Neutrophil (primary cell): ENCODE data around the gene TRIP4.

ENCODE experiments used
- H3K27ac ChIP-seq: fragments of 200-600 bp; sonication (generic); 2 replicates; pipeline ENCODE4 v1.5.1; 2016; ENCODE audit warnings: mild to moderate bottlenecking, moderate library complexity
- H3K27me3 ChIP-seq: fragments of 200-600 bp; sonication (generic); 2 replicates; pipeline ENCODE4 v1.6.0; 2016; ENCODE audit warnings: mild to moderate bottlenecking
- H3K36me3 ChIP-seq: fragments of 200-600 bp; sonication (generic); 2 replicates; pipeline ENCODE4 v1.5.1; 2017
- H3K4me1 ChIP-seq, 2 experiments: fragments of 200-600 bp in 1 of 2; sonication (generic) in 1 of 2; 1 replicate in 1 of 2; 2 replicates in 1 of 2; pipeline versions ENCODE4 v1.5.1 to v1.6.1; 2013 to 2016; ENCODE audit warnings: low read depth in 1 of 2, low read length in 1 of 2, mild to moderate bottlenecking in 1 of 2, moderate library complexity in 1 of 2; ENCODE audit not compliant: control insufficient read depth in 1 of 2, insufficient read depth in 1 of 2
- H3K4me3 ChIP-seq, 2 experiments: fragments of 200-600 bp in 1 of 2; sonication (generic) in 1 of 2; 1 replicate in 1 of 2; 2 replicates in 1 of 2; pipeline ENCODE4 v1.5.1; 2013 to 2016; ENCODE audit warnings: low read depth in 1 of 2, low read length in 1 of 2, mild to moderate bottlenecking in 1 of 2, moderate library complexity in 1 of 2
- H3K9me3 ChIP-seq: fragments of 200-600 bp; sonication (generic); 2 replicates; pipeline ENCODE4 v1.5.1; 2016
- CTCF ChIP-seq: fragments of 200-600 bp; sonication (generic); IDR thresholded peaks from 2 replicates; pipeline ENCODE4 v1.5.1; 2016; ENCODE audit warnings: antibody characterized with exemption

The TRIP4 gene

GRCh38 chr15:64464276-64465005, 76.8 kb downstream of the TRIP4 start:
- Histone ChIP-seq H3K27ac (no peak overlapping the region), H3K36me3 (no peaks in the 10 kb centered on the region), H3K9me3 (no peaks in the 10 kb centered on the region), H3K4me3 (no peak overlapping the region), H3K27me3 (no peaks in the 10 kb centered on the region), H3K4me1 (peaks cover 11 to 12% of the 10 kb centered on the region in 2 experiments)
- no peak for TF ChIP-seq CTCF

- no peak for TF ChIP-seq CTCF
- Histone ChIP-seq H3K9me3 (no peaks in the 10 kb centered on the region), H3K27ac (no peak overlapping the region), H3K27me3 (no peaks in the 10 kb centered on the region), H3K4me3 (no peak overlapping the region), H3K36me3 (no peaks in the 10 kb centered on the region), H3K4me1 (peaks cover 3 to 6% of the 10 kb centered on the region in 2 experiments)
Observed at GRCh38 chr15:64466408-64467141, 78.9 kb downstream of the TRIP4 start.

GRCh38 chr15:64472161-64472560, 84.5 kb downstream of the TRIP4 start:
- Histone ChIP-seq H3K27me3 (no peaks in the 10 kb centered on the region), H3K27ac (no peak overlapping the region), H3K36me3 (no peaks in the 10 kb centered on the region), H3K4me3 (no peak overlapping the region), H3K4me1 (no peaks in the 10 kb centered on the region), H3K9me3 (no peaks in the 10 kb centered on the region)
- no peak for TF ChIP-seq CTCF

GRCh38 chr15:64474846-64475245, 87.2 kb downstream of the TRIP4 start:
- Histone ChIP-seq H3K27ac (no peak overlapping the region), H3K4me3 (no peak overlapping the region), H3K27me3 (no peaks in the 10 kb centered on the region), H3K9me3 (no peaks in the 10 kb centered on the region), H3K36me3 (no peaks in the 10 kb centered on the region), H3K4me1 (peaks cover 3 to 4% of the 10 kb centered on the region in 2 experiments)
- TF ChIP-seq CTCF: no peak

- Histone ChIP-seq H3K36me3 (no peaks in the 10 kb centered on the region), H3K27ac (no peak overlapping the region)
- no peak for TF ChIP-seq CTCF
Observed at GRCh38 chr15:64476550-64476949, 88.9 kb downstream of the TRIP4 start.

More at GRCh38 chr15:64476550-64476949, 88.9 kb downstream of the TRIP4 start:
- Histone ChIP-seq H3K4me1 (peaks cover 3 to 4% of the 10 kb centered on the region in 2 experiments), H3K27me3 (no peaks in the 10 kb centered on the region), H3K4me3 (no peak overlapping the region), H3K9me3 (no peaks in the 10 kb centered on the region)
